ENCODE results near the gene CRYBB2.

- TF ChIP-seq, protein P1, sequence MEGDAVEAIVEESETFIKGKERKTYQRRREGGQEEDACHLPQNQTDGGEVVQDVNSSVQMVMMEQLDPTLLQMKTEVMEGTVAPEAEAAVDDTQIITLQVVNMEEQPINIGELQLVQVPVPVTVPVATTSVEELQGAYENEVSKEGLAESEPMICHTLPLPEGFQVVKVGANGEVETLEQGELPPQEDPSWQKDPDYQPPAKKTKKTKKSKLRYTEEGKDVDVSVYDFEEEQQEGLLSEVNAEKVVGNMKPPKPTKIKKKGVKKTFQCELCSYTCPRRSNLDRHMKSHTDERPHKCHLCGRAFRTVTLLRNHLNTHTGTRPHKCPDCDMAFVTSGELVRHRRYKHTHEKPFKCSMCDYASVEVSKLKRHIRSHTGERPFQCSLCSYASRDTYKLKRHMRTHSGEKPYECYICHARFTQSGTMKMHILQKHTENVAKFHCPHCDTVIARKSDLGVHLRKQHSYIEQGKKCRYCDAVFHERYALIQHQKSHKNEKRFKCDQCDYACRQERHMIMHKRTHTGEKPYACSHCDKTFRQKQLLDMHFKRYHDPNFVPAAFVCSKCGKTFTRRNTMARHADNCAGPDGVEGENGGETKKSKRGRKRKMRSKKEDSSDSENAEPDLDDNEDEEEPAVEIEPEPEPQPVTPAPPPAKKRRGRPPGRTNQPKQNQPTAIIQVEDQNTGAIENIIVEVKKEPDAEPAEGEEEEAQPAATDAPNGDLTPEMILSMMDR (IDR thresholded peaks at IDR 0.05): no peak
- TF ChIP-seq POLR2A (IDR thresholded peaks at IDR 0.05): no peak
Measured at GRCh38 chr22:25200967-25201366, 18.5 kb upstream of the CRYBB2 start.
